Stimulated activated naive CD8-positive, alpha-beta T cell treated with anti-CD3 and anti-CD28 coated beads, Interleukin-15, Interleukin-2, amounts not matched to agents 100 ng/mL and 50 ng/mL, for 24 hours (primary cell): ENCODE data around the gene ART5.
A peak's percentile ranks its signal among the peaks of the same experiment; 100 is the strongest.
"Not testable (repeated sequence)": the region's sequence is repeated elsewhere in the genome, so short reads cannot be mapped to it uniquely, and the experiment has no call there.

Experiments
- H3K27ac Mint-ChIP-seq: one replicate; pipeline ENCODE4 v1.8.0; 2021; ENCODE audit warnings: mild to moderate bottlenecking, mixed read lengths
- H3K27me3 Mint-ChIP-seq: one replicate; pipeline ENCODE4 v1.8.0; 2021; ENCODE audit warnings: mixed read lengths
- H3K36me3 Mint-ChIP-seq: one replicate; pipeline ENCODE4 v1.8.0; 2021; ENCODE audit warnings: low read depth, mixed read lengths
- H3K4me1 Mint-ChIP-seq: one replicate; pipeline ENCODE4 v1.8.0; 2021; ENCODE audit warnings: low read depth, mixed read lengths
- H3K4me3 Mint-ChIP-seq: one replicate; pipeline ENCODE4 v1.8.0; 2021; ENCODE audit warnings: mild to moderate bottlenecking, mixed read lengths
- H3K9me3 Mint-ChIP-seq: one replicate; pipeline ENCODE4 v1.8.0; 2021; ENCODE audit warnings: mixed read lengths

ART5 gene

DNA sequence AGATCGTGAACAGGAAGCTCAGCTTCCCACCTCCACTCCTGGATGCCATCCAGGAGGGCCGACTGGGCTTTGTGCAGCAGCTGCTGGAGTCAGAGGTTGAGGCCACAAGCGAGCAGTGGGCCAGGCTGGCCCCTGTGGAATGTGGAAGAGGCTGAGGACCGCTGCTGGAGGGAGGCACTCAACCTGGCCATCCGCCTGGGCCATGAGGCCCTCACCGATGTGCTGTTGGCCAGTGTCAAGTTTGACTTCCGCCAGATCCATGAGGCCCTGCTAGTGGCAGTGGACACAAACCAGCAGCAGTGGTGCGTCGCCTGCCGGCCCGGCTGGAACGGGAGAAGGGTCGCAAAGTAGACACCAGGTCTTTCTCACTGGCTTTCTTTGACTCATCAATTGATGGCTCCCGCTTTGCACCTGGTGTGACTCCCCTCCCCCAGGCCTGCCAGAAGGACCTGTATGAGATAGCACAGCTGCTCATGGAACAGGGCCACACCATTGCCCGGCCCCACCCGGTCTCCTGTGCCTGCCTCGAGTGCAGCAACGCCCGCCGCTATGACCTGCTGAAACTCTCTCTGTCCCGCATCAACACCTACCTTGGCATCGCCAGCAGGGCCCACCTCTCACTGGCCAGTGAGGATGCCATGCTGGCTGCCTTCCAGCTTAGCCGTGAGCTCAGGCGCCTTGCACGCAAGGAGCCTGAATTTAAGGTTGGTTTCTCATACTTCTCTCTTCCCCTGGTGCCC, 24.9 kb downstream of the ART5 start:
- Mint-ChIP-seq H3K9me3 (peaks cover 3% of the 10 kb centered on the region), H3K4me3 (no peak overlapping the region), H3K27me3 (peaks cover 3% of the 10 kb centered on the region), H3K36me3 (no peaks in the 10 kb centered on the region), H3K4me1 (peaks cover 12% of the 10 kb centered on the region), H3K27ac (no peak overlapping the region)

DNA sequence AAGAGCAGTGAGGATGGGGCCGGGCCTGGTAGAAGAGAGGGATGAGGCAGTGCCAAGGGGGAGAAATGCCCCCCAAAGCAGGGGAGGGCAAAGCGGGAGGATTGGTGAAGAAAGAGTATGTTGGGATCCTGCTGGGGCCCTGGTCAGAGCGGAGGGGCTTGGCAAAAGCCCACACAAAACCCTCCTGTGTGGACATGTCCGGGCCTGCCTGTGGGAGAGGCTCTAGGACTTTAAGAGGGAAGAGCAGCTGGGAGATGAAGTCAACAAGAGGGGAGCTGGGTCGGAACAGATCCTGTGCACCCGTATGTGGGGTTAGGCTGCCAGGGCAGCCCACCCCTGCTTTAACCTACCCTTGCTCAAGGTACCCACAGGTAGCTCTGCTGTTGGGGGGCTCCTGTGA, 25.8 kb downstream of the ART5 start:
- Mint-ChIP-seq H3K27me3 (peaks cover 3% of the 10 kb centered on the region), H3K36me3 (no peaks in the 10 kb centered on the region), H3K4me1 (peaks cover 12% of the 10 kb centered on the region), H3K4me3 (no peak overlapping the region), H3K27ac (no peak overlapping the region), H3K9me3 (peaks cover 4% of the 10 kb centered on the region)

DNA sequence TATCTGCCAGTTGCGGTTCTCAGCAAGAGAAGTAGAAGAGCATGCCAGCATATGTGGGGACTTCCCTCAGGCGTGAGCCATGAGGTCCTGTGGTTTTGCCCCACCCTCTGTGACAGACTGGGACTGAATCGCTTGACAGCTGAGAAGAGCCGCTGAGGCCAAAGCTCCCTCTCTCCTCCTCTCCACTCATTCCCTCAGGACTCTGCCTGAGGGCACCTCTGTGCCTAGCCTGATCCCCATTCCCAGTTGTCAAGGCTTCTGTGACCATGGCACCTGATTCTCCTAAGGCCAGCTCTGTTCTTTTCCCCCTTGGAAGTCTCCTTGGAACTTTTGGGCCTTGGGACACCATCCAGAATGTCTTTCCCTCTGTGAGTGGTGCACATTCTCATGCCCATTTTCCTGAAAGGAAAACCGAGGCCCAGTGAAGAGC, 27.0 kb downstream of the ART5 start:
- peaks cover 4% of the 10 kb centered on the region for H3K9me3 Mint-ChIP-seq
- H3K27ac Mint-ChIP-seq: peak overlapping the region; percentile 34
- no peaks in the 10 kb centered on the region for H3K36me3 Mint-ChIP-seq
- H3K4me1 Mint-ChIP-seq: peaks cover 12% of the 10 kb centered on the region
- H3K4me3 Mint-ChIP-seq: no peak overlapping the region
- H3K27me3 Mint-ChIP-seq: peaks cover 3% of the 10 kb centered on the region

DNA sequence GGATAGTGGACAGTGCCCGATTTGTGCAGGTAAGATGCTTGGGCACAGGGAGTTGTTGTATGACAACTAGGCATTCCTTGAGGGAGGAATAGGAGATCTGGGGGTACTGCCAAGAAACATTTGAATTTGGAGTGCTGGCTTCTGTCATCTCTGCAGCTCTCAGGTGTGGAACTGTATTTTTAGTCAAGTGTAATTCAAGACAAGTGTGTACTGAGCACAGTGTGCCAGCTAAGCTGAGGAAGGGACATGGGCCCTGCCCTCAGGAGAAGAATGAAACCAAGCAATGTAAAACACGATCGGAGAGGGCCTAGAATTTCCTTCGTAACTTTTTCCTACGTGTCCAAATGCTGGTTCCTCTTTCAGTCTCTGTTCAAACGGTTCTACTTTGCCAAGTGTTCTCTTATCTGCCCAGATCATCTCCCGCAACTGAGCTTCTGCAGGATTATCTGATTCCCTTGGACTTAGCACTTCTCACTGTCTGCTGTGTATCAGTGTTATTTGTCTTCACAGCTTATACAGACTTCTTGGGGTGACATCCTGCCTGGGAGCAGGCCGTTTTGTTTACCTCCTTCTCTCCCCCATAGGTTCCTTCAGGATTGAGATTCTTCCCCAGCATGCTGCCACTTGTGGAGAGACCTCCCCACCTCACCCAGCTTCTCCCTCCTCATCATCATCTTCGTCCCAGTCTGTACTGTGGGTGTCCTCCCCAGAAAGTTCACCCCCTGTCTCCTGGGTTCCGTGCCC, 27.6 kb downstream of the ART5 start:
- no peak overlapping the region for H3K4me3 Mint-ChIP-seq
- H3K36me3 Mint-ChIP-seq: no peaks in the 10 kb centered on the region
- H3K4me1 Mint-ChIP-seq: peaks cover 12% of the 10 kb centered on the region
- H3K27me3 Mint-ChIP-seq: peaks cover 3% of the 10 kb centered on the region
- H3K27ac Mint-ChIP-seq: peak overlapping the region; percentile 34
- H3K9me3 Mint-ChIP-seq: peaks cover 4% of the 10 kb centered on the region

DNA sequence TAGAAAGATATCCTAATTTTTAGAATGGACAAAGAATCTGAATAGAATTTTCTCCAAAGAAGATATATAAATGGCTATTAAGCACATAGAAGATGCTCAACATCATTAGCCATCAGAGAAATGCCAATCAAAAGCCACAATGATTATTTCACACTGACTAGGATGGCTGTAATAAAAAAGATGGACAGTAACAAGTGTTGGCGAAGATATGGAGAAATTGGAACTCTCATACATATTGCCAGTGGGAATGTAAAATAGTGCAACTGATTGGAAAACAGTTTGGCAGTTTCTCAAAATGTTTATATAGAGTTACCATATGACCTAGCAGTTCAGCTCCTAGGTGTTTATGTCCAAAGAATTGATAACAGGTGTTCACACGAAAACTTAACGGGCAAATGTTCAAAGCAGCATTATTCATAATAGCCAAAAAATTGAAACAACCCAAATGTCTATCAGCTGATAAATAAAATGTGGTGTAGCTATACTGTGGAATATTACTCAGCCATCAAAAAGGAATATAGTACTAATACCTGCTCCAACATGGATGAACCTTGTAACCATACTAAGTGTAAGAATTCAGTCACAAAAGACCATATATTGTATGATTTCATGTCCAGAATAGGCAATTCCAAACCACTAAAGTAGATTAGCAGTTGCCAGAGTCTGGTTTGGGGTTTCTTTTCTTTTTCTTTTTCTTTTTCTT, 29.7 kb downstream of the ART5 start:
- no peaks in the 10 kb centered on the region for H3K36me3 Mint-ChIP-seq
- no peak overlapping the region for H3K27ac Mint-ChIP-seq
- peaks cover 12% of the 10 kb centered on the region for H3K4me1 Mint-ChIP-seq
- H3K4me3 Mint-ChIP-seq: no peak overlapping the region
- peaks cover 3% of the 10 kb centered on the region for H3K27me3 Mint-ChIP-seq
- peaks cover 4% of the 10 kb centered on the region for H3K9me3 Mint-ChIP-seq

DNA sequence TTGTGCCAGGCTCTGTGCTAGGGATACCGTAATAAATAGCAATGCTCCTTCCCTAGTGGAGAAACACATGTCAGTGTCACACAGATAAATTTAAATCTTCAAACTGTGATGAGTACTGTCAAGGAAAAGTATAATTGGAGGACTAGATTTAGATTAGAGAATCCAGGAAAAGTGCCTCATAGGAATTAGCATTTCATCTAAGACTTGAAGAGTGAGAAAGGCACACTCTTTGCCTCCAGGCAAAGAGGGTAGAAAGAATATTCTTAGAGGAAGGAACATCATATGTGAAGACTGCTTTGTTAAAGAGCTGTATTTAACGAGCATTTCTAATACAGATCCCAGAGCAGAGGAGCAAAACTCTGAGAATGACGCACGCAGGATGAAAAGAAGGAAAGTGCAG, 30.9 kb downstream of the ART5 start:
- no peak overlapping the region for H3K4me3 Mint-ChIP-seq
- H3K4me1 Mint-ChIP-seq: peaks cover 12% of the 10 kb centered on the region
- H3K27ac Mint-ChIP-seq: no peak overlapping the region
- H3K27me3 Mint-ChIP-seq: peaks cover 2% of the 10 kb centered on the region
- H3K9me3 Mint-ChIP-seq: peaks cover 4% of the 10 kb centered on the region
- H3K36me3 Mint-ChIP-seq: no peaks in the 10 kb centered on the region

DNA sequence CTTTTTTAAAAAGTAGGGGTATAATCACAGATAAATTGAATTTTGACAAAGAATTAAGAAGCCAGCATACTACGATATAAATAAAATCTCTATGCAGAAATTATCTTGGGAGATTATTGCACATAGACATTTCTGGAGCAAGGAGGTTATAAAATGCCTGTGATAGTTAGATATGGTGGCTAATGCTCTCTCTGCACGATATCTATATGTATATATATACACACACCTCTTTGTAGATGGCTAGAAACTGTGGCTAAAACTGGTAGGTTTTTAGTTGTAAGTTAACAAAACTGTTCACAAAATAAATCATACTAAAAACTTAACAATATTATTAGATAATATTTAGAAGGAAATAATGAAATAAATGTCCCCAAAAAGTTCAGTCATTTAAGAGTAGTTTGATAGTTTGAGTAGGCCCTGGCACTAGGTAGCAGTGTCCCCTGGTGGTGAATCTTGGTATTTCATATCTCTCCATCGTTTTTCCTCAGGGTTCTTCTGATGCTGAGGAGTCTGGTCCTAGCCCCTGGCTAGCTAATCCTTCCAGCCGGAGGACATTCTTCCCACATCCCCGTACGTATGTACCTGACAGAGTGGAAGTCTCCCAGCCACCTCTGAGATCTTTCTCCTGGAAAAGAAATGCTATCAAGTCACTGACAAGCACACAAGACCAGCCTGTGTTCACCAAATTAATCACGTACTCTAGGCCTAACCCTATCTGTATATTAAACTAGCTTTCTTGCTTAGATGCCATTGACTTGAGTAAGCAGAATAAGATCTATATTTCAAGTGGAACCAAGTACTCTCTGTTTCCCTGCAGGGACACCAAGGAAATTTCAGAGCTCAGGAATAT, 32.2 kb downstream of the ART5 start:
- Mint-ChIP-seq H3K27ac (no peak overlapping the region), H3K4me3 (no peak overlapping the region), H3K4me1 (peaks cover 13% of the 10 kb centered on the region), H3K27me3 (no peaks in the 10 kb centered on the region), H3K9me3 (peaks cover 4% of the 10 kb centered on the region), H3K36me3 (no peaks in the 10 kb centered on the region)

DNA sequence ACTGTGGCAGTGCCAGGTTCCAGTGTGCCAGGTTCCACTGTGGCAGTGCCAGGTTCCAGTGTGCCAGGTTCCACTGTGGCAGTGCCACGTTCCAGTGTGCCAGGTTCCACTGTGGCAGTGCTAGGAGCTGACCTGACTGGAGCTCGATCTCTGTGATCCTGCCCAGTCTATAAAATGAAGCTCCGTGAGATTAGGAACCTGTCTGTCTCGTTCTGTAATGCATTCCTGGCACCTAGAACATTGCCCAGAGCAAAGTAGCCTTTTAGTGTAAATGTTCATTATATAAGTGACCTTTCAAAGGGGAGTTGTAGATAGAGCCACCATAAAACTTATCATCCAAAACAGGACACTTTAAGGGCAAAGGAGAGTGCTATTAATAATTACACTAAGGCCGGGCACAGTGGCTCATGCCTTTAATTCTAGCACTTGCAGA, 36.0 kb downstream of the ART5 start:
- H3K27me3 Mint-ChIP-seq: no peaks in the 10 kb centered on the region

DNA sequence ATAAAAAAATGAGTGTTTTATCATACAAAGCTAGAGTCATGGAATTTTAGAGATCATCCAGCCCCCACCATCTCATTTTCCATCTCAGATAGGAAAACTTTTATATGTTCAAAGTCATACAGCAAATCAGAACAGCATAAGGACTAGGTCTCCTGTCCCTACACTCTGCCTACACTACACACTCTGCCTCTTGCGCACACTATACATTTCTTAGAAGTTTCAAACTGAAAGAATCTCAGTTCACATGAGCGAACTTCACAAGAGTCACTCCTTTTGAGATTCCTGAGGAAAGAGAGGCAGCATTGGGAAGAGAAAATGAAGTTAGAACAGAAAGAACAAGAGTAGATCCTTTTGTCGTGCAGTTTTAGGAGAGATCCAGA, 36.5 kb downstream of the ART5 start:
- H3K4me1 Mint-ChIP-seq: peaks cover 4% of the 10 kb centered on the region
- no peak overlapping the region for H3K4me3 Mint-ChIP-seq
- no peaks in the 10 kb centered on the region for H3K27me3 Mint-ChIP-seq
- H3K9me3 Mint-ChIP-seq: no peaks in the 10 kb centered on the region
- H3K36me3 Mint-ChIP-seq: no peaks in the 10 kb centered on the region
- H3K27ac Mint-ChIP-seq: no peak overlapping the region

More for the DNA sequence above, 36.0 kb downstream of the ART5 start:
- Mint-ChIP-seq H3K27ac (no peak overlapping the region), H3K4me1 (peaks cover 4% of the 10 kb centered on the region), H3K36me3 (no peaks in the 10 kb centered on the region), H3K4me3 (no peak overlapping the region), H3K9me3 (no peaks in the 10 kb centered on the region)

DNA sequence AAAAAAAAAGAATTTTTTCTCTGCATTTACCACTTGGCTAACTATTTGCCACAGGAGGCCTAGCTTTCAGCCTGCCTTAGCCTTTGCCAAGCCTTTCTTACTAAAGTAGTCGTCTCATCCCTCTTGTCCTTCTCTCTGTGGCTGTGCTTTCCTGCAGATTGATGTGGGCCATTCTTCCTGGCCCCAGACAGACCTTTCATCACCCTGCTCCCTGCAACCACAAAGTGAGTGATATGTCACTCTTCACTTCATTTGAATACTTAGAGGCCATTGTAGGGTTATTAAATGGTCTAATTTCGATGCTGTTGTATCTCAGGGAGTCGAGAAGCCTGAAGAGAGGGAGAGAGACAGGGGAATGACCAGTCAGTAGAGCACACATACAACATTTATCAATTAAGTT, 37.6 kb downstream of the ART5 start:
- Mint-ChIP-seq H3K27me3 (no peaks in the 10 kb centered on the region), H3K27ac (no peak overlapping the region), H3K4me3 (no peak overlapping the region), H3K4me1 (peaks cover 4% of the 10 kb centered on the region), H3K9me3 (no peaks in the 10 kb centered on the region), H3K36me3 (no peaks in the 10 kb centered on the region)

DNA sequence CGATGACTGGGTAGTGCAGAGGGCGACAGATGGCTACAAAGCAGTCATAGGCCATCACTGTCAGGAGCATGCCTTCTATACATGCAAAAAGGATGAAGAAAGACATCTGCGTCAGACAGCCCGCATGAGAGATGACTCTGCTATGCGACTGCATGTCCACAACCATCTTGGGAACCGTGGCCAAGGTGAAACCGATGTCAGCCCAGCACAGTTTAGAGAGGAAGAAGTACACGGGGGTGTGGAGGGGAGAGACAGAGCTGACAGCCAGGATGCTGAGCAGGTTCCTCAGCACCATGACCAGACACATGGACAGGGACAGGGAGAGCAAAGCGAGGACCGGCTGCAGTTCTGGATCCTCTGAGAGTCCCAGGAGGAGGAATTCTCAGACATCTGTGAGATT, 41.6 kb downstream of the ART5 start:
- not testable (repeated sequence) for H3K36me3 Mint-ChIP-seq, H3K4me1 Mint-ChIP-seq

DNA sequence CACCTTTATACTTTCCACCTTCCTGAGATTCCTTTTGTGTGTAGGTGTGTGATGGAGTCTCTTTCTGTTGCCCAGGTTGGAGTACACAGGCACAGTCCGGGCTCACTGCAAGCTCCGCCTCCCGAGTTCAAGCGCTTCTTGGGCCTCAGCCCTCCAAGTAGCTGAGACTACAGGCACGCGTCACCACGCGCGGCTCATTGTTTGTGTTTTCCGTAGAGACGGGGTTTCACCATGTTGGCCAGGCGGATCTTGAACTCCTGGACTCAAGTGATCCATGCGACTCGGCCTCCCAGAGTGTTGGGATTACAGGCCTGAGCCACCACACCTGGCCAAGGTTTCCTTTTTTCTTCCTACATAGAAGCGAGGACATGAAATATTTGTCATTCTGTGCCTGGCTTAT, 44.0 kb downstream of the ART5 start:
- H3K27ac Mint-ChIP-seq: not testable (repeated sequence)

More for the DNA sequence above, 41.6 kb downstream of the ART5 start:
- not testable (repeated sequence) for H3K4me3 Mint-ChIP-seq, H3K27ac Mint-ChIP-seq, H3K9me3 Mint-ChIP-seq, H3K27me3 Mint-ChIP-seq

DNA sequence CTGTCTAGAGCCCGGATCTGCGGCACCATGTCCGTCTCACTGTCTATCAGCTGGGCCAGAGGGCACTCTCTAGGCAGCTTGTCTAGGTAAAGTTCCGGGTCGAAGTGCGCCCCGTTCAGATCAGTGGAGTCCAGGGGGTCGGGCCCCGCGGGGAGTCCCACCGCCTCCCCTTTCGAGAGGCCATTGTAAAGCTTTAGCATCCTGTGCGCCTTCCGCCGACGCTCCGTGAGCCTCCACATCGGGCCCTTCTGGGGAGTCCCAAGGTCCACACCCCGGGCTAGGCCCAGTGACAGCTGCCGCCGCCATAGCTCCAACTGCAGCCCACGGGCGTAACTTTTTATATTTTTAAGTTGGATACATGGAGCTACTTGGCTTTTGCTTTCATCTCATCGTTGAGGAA, 50.5 kb downstream of the ART5 start:
- not testable (repeated sequence) for H3K36me3 Mint-ChIP-seq, H3K27ac Mint-ChIP-seq

More for the DNA sequence above, 44.0 kb downstream of the ART5 start:
- not testable (repeated sequence) for H3K9me3 Mint-ChIP-seq, H3K4me3 Mint-ChIP-seq, H3K4me1 Mint-ChIP-seq, H3K27me3 Mint-ChIP-seq, H3K36me3 Mint-ChIP-seq

DNA sequence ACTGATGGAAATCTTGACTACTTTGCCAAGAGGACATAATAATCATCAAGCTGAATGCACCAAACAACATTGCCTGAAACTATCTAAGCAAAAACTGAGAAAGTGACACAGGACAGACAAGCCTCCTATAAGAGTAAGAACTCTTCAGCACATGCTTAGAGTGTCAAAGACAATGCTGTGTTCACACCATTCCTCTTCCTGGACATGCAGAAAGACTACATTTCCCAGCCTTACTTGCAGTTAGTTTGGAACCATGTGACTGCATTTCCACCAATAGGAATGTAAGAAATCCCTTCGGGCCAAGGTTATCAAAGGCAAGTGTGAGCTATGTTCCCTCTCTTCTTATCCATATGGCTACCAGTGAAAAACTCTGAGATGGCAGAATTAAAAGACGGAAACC, 51.6 kb downstream of the ART5 start:
- not testable (repeated sequence) for H3K4me3 Mint-ChIP-seq, H3K9me3 Mint-ChIP-seq, H3K27ac Mint-ChIP-seq, H3K27me3 Mint-ChIP-seq, H3K4me1 Mint-ChIP-seq, H3K36me3 Mint-ChIP-seq

More for the DNA sequence above, 50.5 kb downstream of the ART5 start:
- not testable (repeated sequence) for H3K27me3 Mint-ChIP-seq, H3K4me3 Mint-ChIP-seq, H3K4me1 Mint-ChIP-seq, H3K9me3 Mint-ChIP-seq
